ENCODE data around the gene CDC6.

The CDC6 gene

GRCh38 chr17:40248507-40248906 is 39.2 kb upstream of the CDC6 start:
- H3K4me3 ChIP-seq (replicated peaks in 1 of 2; ENCODE audit: low read depth in 2 of 2, low read length in 2 of 2): no peak overlapping the region
- no peak for TF ChIP-seq CTCF (IDR thresholded peaks at IDR 0.05; ENCODE audit: low read depth, low read length)

GRCh38 chr17:40251576-40251975 is 36.1 kb upstream of the CDC6 start:
- TF ChIP-seq CTCF (IDR thresholded peaks at IDR 0.05; ENCODE audit: low read depth, low read length): no peak
- DNase-seq (ENCODE audit: low read depth in 2 of 2): peak; percentile 85 to 86
- H3K4me3 ChIP-seq (replicated peaks in 1 of 2; ENCODE audit: low read depth in 2 of 2, low read length in 2 of 2): no peak overlapping the region

More at GRCh38 chr17:40248507-40248906, 39.2 kb upstream of the CDC6 start:
- no peak for DNase-seq (ENCODE audit: low read depth in 2 of 2)

- TF ChIP-seq CTCF (IDR thresholded peaks at IDR 0.05; ENCODE audit: low read depth, low read length): no peak
- DNase-seq (ENCODE audit: low read depth in 2 of 2): no peak
- H3K4me3 ChIP-seq (replicated peaks in 1 of 2; ENCODE audit: low read depth in 2 of 2, low read length in 2 of 2): no peak overlapping the region
These were observed 34.1 kb upstream of the CDC6 start for GRCh38 chr17:40253565-40253964.

DNA sequence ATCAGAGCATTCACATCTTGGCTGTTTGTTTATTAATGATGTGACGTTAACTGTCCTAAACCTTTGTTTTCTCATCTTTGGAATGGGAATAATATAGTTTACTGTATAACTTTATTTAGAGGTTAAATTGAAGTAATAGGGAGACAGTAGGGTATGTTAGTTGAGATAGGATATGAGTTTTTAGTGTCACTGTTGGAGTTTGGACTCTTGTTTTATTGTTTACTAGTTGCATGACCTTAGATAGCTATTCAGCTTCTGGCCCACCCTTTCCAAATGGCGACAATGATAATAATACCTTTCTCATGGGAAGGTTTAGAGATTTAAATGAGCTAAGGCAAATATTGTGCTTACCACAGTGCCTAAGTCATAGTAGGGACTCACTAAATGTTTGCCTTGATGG is 28.2 kb upstream of the CDC6 start:
- no peak for TF ChIP-seq CTCF (IDR thresholded peaks at IDR 0.05; ENCODE audit: low read depth, low read length)
- no peak overlapping the region for H3K4me3 ChIP-seq (replicated peaks in 1 of 2; ENCODE audit: low read depth in 2 of 2, low read length in 2 of 2)
- no peak for DNase-seq (ENCODE audit: low read depth in 2 of 2)

GRCh38 chr17:40260528-40260927 is 27.2 kb upstream of the CDC6 start:
- no peak overlapping the region for H3K4me3 ChIP-seq (replicated peaks in 1 of 2; ENCODE audit: low read depth in 2 of 2, low read length in 2 of 2)
- DNase-seq (ENCODE audit: low read depth in 2 of 2): peak in 1 of 2 donors; percentile 30
- TF ChIP-seq CTCF (IDR thresholded peaks at IDR 0.05; ENCODE audit: low read depth, low read length): no peak

- TF ChIP-seq CTCF (IDR thresholded peaks at IDR 0.05; ENCODE audit: low read depth, low read length): no peak
- no peak overlapping the region for H3K4me3 ChIP-seq (replicated peaks in 1 of 2; ENCODE audit: low read depth in 2 of 2, low read length in 2 of 2)
- no peak for DNase-seq (ENCODE audit: low read depth in 2 of 2)
These were observed 23.1 kb upstream of the CDC6 start for GRCh38 chr17:40264458-40265185.

DNA sequence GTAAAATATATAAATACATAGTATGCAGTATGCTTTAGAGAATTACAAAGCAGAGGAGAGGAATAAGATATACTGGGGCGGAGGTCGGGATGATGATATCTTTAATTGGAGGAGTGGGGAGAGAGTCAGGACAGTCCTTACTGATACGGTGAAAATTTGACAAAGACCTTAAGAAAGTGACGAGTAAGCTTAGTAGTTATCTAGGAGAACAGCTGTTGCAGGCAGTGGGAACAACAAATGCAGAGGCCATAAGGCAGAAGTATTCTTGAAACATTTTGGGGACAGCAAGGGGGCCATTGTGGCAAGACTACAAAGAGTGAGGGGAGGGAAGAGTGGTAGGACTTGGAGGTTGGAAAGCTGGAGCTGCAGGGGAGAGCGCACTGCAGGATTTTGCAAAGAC is 22.3 kb upstream of the CDC6 start:
- DNase-seq (ENCODE audit: low read depth in 2 of 2): no peak
- H3K4me3 ChIP-seq (replicated peaks in 1 of 2; ENCODE audit: low read depth in 2 of 2, low read length in 2 of 2): no peak overlapping the region
- TF ChIP-seq CTCF (IDR thresholded peaks at IDR 0.05; ENCODE audit: low read depth, low read length): no peak

Measured in cardiac fibroblast (primary cell).